SK-N-SH treated with all-trans-retinoic acid at 6 μM for 48 hours (cell line): ENCODE measurements around the gene TUBB2A.

Experiments used
- ATAC-seq: fragments of 200-7000 bp; cut with Tn5 transposase; 3 replicates; pipeline ENCODE4 v1.9.1; 2020; ENCODE audit warnings: mild to moderate bottlenecking, moderate library complexity
- BACH2 ChIP-seq: fragments of 250-450 bp; sonication (Bioruptor Pico); IDR thresholded peaks from 2 replicates; pipeline ENCODE4 v1.9.0; 2021; ENCODE audit warnings: mild to moderate bottlenecking, borderline replicate concordance
- CSDC2 ChIP-seq: fragments of 250-450 bp; sonication (Bioruptor Pico); IDR thresholded peaks from 2 replicates; pipeline ENCODE4 v1.5.0; 2020; ENCODE audit warnings: mild to moderate bottlenecking, moderate library complexity
- GLIS3 ChIP-seq: fragments of 250-450 bp; sonication (Bioruptor Pico); IDR thresholded peaks from 2 replicates; pipeline ENCODE4 v1.5.0; 2020; ENCODE audit warnings: mild to moderate bottlenecking, moderate library complexity
- ISL1 ChIP-seq: fragments of 250-450 bp; sonication (Bioruptor Pico); IDR thresholded peaks from 2 replicates; pipeline ENCODE4 v2.1.2; 2022; ENCODE audit warnings: mild to moderate bottlenecking, moderate library complexity
- OSR1 ChIP-seq: fragments of 250-450 bp; sonication (Bioruptor Pico); IDR thresholded peaks from 2 replicates; pipeline ENCODE4 v1.8.0; 2022; ENCODE audit warnings: moderate library complexity, mild to moderate bottlenecking, inconsistent platforms
- PPARA ChIP-seq: fragments of 250-450 bp; sonication (Bioruptor Pico); IDR thresholded peaks from 2 replicates; pipeline ENCODE4 v1.5.0; 2020; ENCODE audit warnings: mild to moderate bottlenecking, borderline replicate concordance
- SNAI2 ChIP-seq: fragments of 250-450 bp; sonication (Bioruptor Pico); IDR thresholded peaks from 2 replicates; pipeline ENCODE4 v1.5.0; 2020; ENCODE audit warnings: mild to moderate bottlenecking, moderate library complexity
- TCF4 ChIP-seq: fragments of 250-450 bp; sonication (Bioruptor Pico); IDR thresholded peaks from 2 replicates; pipeline ENCODE4 v1.8.0; 2021; ENCODE audit warnings: mild to moderate bottlenecking, moderate library complexity, borderline replicate concordance
- TOX ChIP-seq: fragments of 250-450 bp; sonication (Bioruptor Pico); IDR thresholded peaks from 2 replicates; pipeline ENCODE4 v1.8.0; 2021; ENCODE audit warnings: mild to moderate bottlenecking, moderate library complexity, borderline replicate concordance
- ZC3H10 ChIP-seq: fragments of 250-450 bp; sonication (Bioruptor Pico); IDR thresholded peaks from 2 replicates; pipeline ENCODE4 v1.5.1; 2021; ENCODE audit warnings: mild to moderate bottlenecking, moderate library complexity
- ZFP3 ChIP-seq: fragments of 250-450 bp; sonication (Bioruptor Pico); IDR thresholded peaks from 2 replicates; pipeline ENCODE4 v1.5.0; 2020; ENCODE audit warnings: mild to moderate bottlenecking, moderate library complexity
- ZFP30 ChIP-seq: fragments of 450-650 bp; formaldehyde crosslinking; IDR thresholded peaks from 2 replicates; pipeline ENCODE4 v1.5.0; 2022; ENCODE audit warnings: mild to moderate bottlenecking, moderate library complexity
- ZNF565 ChIP-seq: fragments of 450-650 bp; formaldehyde crosslinking; conservative IDR thresholded peaks from 2 replicates; pipeline ENCODE4 v1.5.0; 2020; ENCODE audit warnings: low read depth, mild to moderate bottlenecking, moderate library complexity
- ZNF70 ChIP-seq: fragments of 450-650 bp; formaldehyde crosslinking; IDR thresholded peaks from 2 replicates; pipeline ENCODE4 v1.5.0; 2020; ENCODE audit warnings: mild to moderate bottlenecking, moderate library complexity
- ZNF8 ChIP-seq: fragments of 450-650 bp; formaldehyde crosslinking; IDR thresholded peaks from 2 replicates; pipeline ENCODE4 v1.5.0; 2020; ENCODE audit warnings: mild to moderate bottlenecking, moderate library complexity
- TF ChIP-seq, protein P1 (sequence below): fragments of 250-450 bp; sonication (Bioruptor Pico); IDR thresholded peaks from 2 replicates; pipeline ENCODE4 v1.5.0; 2020; ENCODE audit warnings: mild to moderate bottlenecking, moderate library complexity
- TF ChIP-seq, protein P2 (sequence below): fragments of 250-450 bp; sonication (Bioruptor Pico); IDR thresholded peaks from 2 replicates; pipeline ENCODE4 v1.8.0; 2021; ENCODE audit warnings: low read depth, mild to moderate bottlenecking, moderate library complexity, borderline replicate concordance
- TF ChIP-seq, protein P3 (sequence below): fragments of 250-450 bp; sonication (Bioruptor Pico); IDR thresholded peaks from 2 replicates; pipeline ENCODE4 v1.8.0; 2020; ENCODE audit warnings: mild to moderate bottlenecking, moderate library complexity, borderline replicate concordance
- TF ChIP-seq, protein P4 (sequence below): fragments of 250-450 bp; sonication (Bioruptor Pico); IDR thresholded peaks from 2 replicates; pipeline ENCODE4 v1.5.1; 2020; ENCODE audit warnings: low read depth, mild to moderate bottlenecking, moderate library complexity
- TF ChIP-seq, protein P5 (sequence below): fragments of 250-450 bp; sonication (Bioruptor Pico); IDR thresholded peaks from 2 replicates; pipeline ENCODE4 v1.5.1; 2021; ENCODE audit warnings: mild to moderate bottlenecking, moderate library complexity

TUBB2A gene

DNA sequence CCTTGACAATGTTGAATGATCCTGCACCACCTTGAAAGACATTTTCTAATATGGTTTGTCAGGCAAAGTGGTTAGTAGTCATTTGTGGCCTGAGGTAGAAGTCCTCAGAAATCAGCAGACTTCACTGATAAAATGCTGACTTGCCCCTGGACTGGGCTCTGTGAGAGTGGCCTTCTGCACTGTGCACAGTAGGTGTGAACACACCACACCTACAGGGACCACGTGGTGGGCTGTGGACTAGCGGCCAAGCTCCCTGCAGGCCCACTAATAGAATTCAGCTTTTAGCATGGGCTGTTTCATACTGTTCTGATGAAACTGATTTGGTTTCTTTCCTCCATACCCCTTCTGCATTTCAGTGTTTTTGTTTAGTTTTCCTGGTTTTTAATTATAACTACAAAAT is 31.5 kb downstream of the TUBB2A start (continued):
- TF ChIP-seq, protein P1, sequence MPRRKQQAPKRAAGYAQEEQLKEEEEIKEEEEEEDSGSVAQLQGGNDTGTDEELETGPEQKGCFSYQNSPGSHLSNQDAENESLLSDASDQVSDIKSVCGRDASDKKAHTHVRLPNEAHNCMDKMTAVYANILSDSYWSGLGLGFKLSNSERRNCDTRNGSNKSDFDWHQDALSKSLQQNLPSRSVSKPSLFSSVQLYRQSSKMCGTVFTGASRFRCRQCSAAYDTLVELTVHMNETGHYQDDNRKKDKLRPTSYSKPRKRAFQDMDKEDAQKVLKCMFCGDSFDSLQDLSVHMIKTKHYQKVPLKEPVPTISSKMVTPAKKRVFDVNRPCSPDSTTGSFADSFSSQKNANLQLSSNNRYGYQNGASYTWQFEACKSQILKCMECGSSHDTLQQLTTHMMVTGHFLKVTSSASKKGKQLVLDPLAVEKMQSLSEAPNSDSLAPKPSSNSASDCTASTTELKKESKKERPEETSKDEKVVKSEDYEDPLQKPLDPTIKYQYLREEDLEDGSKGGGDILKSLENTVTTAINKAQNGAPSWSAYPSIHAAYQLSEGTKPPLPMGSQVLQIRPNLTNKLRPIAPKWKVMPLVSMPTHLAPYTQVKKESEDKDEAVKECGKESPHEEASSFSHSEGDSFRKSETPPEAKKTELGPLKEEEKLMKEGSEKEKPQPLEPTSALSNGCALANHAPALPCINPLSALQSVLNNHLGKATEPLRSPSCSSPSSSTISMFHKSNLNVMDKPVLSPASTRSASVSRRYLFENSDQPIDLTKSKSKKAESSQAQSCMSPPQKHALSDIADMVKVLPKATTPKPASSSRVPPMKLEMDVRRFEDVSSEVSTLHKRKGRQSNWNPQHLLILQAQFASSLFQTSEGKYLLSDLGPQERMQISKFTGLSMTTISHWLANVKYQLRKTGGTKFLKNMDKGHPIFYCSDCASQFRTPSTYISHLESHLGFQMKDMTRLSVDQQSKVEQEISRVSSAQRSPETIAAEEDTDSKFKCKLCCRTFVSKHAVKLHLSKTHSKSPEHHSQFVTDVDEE (CRISPR knock-in tag) = no peak
- no peak for TF ChIP-seq BACH2
- TF ChIP-seq ZNF70 (CRISPR knock-in tag) = no peak

DNA sequence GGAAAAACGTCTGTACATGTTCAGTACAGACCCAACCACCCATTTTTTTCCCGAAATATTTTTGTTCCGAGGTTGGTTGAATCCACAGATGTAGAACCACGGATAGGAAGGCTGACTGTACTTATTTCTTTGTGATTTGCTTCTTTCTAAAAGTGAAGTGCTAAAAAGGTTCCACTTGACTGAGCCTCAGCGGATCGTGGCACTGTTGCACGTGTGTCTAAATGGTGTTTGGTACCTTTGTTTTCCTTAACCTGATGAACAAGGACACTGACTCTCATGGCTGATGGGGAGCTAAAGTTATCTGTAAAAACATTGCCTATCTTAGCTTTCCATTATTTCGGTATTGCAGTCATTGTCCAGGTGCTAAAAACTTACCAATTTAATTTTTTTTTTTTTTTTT is 32.7 kb downstream of the TUBB2A start:
- no peak for ATAC-seq
- no peak for TF ChIP-seq ZNF565 (CRISPR knock-in tag)
- no peak for TF ChIP-seq PPARA (CRISPR knock-in tag)
- TF ChIP-seq OSR1 (CRISPR knock-in tag) = no peak
- TF ChIP-seq SNAI2 (CRISPR knock-in tag) = no peak
- TF ChIP-seq, protein P2, sequence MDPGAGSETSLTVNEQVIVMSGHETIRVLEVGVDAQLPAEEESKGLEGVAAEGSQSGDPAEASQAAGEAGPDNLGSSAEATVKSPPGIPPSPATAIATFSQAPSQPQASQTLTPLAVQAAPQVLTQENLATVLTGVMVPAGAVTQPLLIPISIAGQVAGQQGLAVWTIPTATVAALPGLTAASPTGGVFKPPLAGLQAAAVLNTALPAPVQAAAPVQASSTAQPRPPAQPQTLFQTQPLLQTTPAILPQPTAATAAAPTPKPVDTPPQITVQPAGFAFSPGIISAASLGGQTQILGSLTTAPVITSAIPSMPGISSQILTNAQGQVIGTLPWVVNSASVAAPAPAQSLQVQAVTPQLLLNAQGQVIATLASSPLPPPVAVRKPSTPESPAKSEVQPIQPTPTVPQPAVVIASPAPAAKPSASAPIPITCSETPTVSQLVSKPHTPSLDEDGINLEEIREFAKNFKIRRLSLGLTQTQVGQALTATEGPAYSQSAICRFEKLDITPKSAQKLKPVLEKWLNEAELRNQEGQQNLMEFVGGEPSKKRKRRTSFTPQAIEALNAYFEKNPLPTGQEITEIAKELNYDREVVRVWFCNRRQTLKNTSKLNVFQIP (CRISPR knock-in tag) = no peak
- TF ChIP-seq, protein P1 (CRISPR knock-in tag) = no peak
- no peak for TF ChIP-seq ZC3H10 (CRISPR knock-in tag)
- no peak for TF ChIP-seq CSDC2 (CRISPR knock-in tag)
- TF ChIP-seq, protein P3, sequence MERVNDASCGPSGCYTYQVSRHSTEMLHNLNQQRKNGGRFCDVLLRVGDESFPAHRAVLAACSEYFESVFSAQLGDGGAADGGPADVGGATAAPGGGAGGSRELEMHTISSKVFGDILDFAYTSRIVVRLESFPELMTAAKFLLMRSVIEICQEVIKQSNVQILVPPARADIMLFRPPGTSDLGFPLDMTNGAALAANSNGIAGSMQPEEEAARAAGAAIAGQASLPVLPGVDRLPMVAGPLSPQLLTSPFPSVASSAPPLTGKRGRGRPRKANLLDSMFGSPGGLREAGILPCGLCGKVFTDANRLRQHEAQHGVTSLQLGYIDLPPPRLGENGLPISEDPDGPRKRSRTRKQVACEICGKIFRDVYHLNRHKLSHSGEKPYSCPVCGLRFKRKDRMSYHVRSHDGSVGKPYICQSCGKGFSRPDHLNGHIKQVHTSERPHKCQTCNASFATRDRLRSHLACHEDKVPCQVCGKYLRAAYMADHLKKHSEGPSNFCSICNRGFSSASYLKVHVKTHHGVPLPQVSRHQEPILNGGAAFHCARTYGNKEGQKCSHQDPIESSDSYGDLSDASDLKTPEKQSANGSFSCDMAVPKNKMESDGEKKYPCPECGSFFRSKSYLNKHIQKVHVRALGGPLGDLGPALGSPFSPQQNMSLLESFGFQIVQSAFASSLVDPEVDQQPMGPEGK = no peak

DNA sequence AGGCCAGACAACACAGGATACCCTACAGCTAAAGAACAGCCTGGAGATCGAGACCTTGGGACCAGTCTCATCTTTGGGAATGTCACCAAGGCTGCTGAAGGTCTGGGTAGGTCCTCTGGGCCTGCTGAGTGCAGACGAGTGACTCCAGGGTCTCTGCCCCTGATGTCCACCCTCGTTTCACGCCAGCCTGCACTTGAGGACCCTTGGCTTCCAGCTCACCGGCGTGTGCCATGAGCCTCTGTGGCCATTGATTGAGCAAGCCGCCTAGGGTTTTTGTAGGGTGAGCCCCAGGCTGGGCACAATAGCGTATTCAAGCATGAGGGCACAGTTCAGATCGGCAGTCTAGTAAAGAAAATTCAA is 34.5 kb downstream of the TUBB2A start:
- no peak for ATAC-seq

More for the DNA sequence above, 34.5 kb downstream of the TUBB2A start:
- TF ChIP-seq, protein P2 (CRISPR knock-in tag) = no peak
- TF ChIP-seq, protein P4, sequence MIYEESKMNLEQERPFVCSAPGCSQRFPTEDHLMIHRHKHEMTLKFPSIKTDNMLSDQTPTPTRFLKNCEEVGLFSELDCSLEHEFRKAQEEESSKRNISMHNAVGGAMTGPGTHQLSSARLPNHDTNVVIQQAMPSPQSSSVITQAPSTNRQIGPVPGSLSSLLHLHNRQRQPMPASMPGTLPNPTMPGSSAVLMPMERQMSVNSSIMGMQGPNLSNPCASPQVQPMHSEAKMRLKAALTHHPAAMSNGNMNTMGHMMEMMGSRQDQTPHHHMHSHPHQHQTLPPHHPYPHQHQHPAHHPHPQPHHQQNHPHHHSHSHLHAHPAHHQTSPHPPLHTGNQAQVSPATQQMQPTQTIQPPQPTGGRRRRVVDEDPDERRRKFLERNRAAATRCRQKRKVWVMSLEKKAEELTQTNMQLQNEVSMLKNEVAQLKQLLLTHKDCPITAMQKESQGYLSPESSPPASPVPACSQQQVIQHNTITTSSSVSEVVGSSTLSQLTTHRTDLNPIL (CRISPR knock-in tag) = no peak
- no peak for TF ChIP-seq ZC3H10 (CRISPR knock-in tag)
- TF ChIP-seq TOX (CRISPR knock-in tag) = no peak
- TF ChIP-seq ZNF8 (CRISPR knock-in tag) = no peak
- TF ChIP-seq ZFP30 (CRISPR knock-in tag) = no peak
- TF ChIP-seq ZNF565 (CRISPR knock-in tag) = no peak
- TF ChIP-seq OSR1 (CRISPR knock-in tag) = no peak
- TF ChIP-seq ISL1 = no peak
- TF ChIP-seq, protein P1 (CRISPR knock-in tag) = no peak
- no peak for TF ChIP-seq GLIS3 (CRISPR knock-in tag)
- TF ChIP-seq ZFP3 = no peak
- no peak for TF ChIP-seq BACH2
- TF ChIP-seq, protein P5, sequence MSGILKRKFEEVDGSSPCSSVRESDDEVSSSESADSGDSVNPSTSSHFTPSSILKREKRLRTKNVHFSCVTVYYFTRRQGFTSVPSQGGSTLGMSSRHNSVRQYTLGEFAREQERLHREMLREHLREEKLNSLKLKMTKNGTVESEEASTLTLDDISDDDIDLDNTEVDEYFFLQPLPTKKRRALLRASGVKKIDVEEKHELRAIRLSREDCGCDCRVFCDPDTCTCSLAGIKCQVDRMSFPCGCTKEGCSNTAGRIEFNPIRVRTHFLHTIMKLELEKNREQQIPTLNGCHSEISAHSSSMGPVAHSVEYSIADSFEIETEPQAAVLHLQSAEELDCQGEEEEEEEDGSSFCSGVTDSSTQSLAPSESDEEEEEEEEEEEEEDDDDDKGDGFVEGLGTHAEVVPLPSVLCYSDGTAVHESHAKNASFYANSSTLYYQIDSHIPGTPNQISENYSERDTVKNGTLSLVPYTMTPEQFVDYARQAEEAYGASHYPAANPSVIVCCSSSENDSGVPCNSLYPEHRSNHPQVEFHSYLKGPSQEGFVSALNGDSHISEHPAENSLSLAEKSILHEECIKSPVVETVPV (CRISPR knock-in tag) = no peak
- TF ChIP-seq TCF4 (CRISPR knock-in tag) = no peak
- TF ChIP-seq, all 23 proteins: peak for 0
